ENCODE data around the gene NTF4.
"Not testable (repeated sequence)": the region's sequence is repeated elsewhere in the genome, so short reads cannot be mapped to it uniquely, and the experiment has no call there.

Gene NTF4

GRCh38 chr19:49057636-49058234 lies 6.9 kb downstream of the NTF4 start, which contains the start of gene CGB7:
TSS of gene CGB7 (minus strand) at chr19:49057749. CDS start at chr19:49055375, 2,374 bp downstream.
- in situ Hi-C loops (cut with MboI; ENCODE audit: low sequenced_read_pairs), result no loop called here

GRCh38 chr19:49056902-49057596 lies 7.6 kb downstream of the NTF4 start:
- in situ Hi-C loops (cut with MboI; ENCODE audit: low sequenced_read_pairs), result not testable (repeated sequence)

GRCh38 chr19:49056101-49056901 lies 8.3 kb downstream of the NTF4 start:
- in situ Hi-C loops (cut with MboI; ENCODE audit: low sequenced_read_pairs), result no loop called here

GRCh38 chr19:49050376-49051033 lies 14.1 kb downstream of the NTF4 start:
- in situ Hi-C loops (cut with MboI; ENCODE audit: low sequenced_read_pairs), result not testable (repeated sequence)

- in situ Hi-C loops (cut with MboI; ENCODE audit: low sequenced_read_pairs), result not testable (repeated sequence)
Measured at GRCh38 chr19:49049834-49050233, 14.8 kb downstream of the NTF4 start.

GRCh38 chr19:49049011-49049410 lies 15.6 kb downstream of the NTF4 start, which contains the start of gene CGB8:
TSS of gene CGB8 (minus strand) at chr19:49049111. CDS start at chr19:49048739, 372 bp downstream.
- in situ Hi-C loops (cut with MboI; ENCODE audit: low sequenced_read_pairs), result not testable (repeated sequence)

GRCh38 chr19:49043548-49043947 lies 21.1 kb downstream of the NTF4 start, which contains the start of gene CGB5:
TSS of gene CGB5 (plus strand) at chr19:49043848. CDS start at chr19:49044210, 362 bp downstream.
- in situ Hi-C loops (cut with MboI; ENCODE audit: low sequenced_read_pairs), result not testable (repeated sequence)

- in situ Hi-C loops (cut with MboI; ENCODE audit: low sequenced_read_pairs), result not testable (repeated sequence)
Measured at GRCh38 chr19:49042666-49043065, 22.0 kb downstream of the NTF4 start.

- in situ Hi-C loops (cut with MboI; ENCODE audit: low sequenced_read_pairs), result no loop called here
Measured at GRCh38 chr19:49042177-49042576, 22.4 kb downstream of the NTF4 start.

- in situ Hi-C loops (cut with MboI; ENCODE audit: low sequenced_read_pairs), result not testable (repeated sequence)
Measured at GRCh38 chr19:49039736-49040135, 24.9 kb downstream of the NTF4 start.

GRCh38 chr19:49038557-49039276 lies 25.9 kb downstream of the NTF4 start:
- in situ Hi-C loops (cut with MboI; ENCODE audit: low sequenced_read_pairs), result not testable (repeated sequence)

GRCh38 chr19:49038111-49038510 lies 26.5 kb downstream of the NTF4 start:
- in situ Hi-C loops (cut with MboI; ENCODE audit: low sequenced_read_pairs), result not testable (repeated sequence)

- in situ Hi-C loops (cut with MboI; ENCODE audit: low sequenced_read_pairs), result not testable (repeated sequence)
Measured at GRCh38 chr19:49036815-49037214, 27.8 kb downstream of the NTF4 start, which contains the start of gene CGB1. TSS of gene CGB1 (minus strand) at chr19:49036895. CDS start at chr19:49036711, 184 bp downstream.

GRCh38 chr19:49031642-49032301 lies 32.8 kb downstream of the NTF4 start, which contains the start of gene CGB2:
TSS of gene CGB2 (plus strand) at chr19:49031890. CDS start at chr19:49032096, 206 bp downstream.
- in situ Hi-C loops (cut with MboI; ENCODE audit: low sequenced_read_pairs), result not testable (repeated sequence)

GRCh38 chr19:49030323-49030722 lies 34.3 kb downstream of the NTF4 start:
- in situ Hi-C loops (cut with MboI; ENCODE audit: low sequenced_read_pairs), result not testable (repeated sequence)

- in situ Hi-C loops (cut with MboI; ENCODE audit: low sequenced_read_pairs), result not testable (repeated sequence)
Measured at GRCh38 chr19:49029749-49030148, 34.9 kb downstream of the NTF4 start.

- in situ Hi-C loops (cut with MboI; ENCODE audit: low sequenced_read_pairs), result not testable (repeated sequence)
Measured at GRCh38 chr19:49028686-49029085, 35.9 kb downstream of the NTF4 start.

GRCh38 chr19:49025599-49025998 lies 39.0 kb downstream of the NTF4 start:
- in situ Hi-C loops (cut with MboI; ENCODE audit: low sequenced_read_pairs), result not testable (repeated sequence)

- in situ Hi-C loops (cut with MboI; ENCODE audit: low sequenced_read_pairs), result not testable (repeated sequence)
Measured at GRCh38 chr19:49025088-49025487, 39.5 kb downstream of the NTF4 start.

All from HL-60/S4 treated with phorbol 12-myristate 13-acetate at 8.2 ng/mL for 4 days and 3 days (cell line).